K562 (cell line): ENCODE results near the gene CLASP1. TPM values are rescaled to one million over a fixed set of nuclear protein-coding genes. Genes with fewer than 3 reads are reported as not detected.
A peak's percentile ranks its signal among the peaks of the same experiment; 100 is the strongest.

ENCODE experiments used
- BRF1 ChIP-seq: IDR thresholded peaks from 3 replicates; pipeline ENCODE4 v1.6.1; 2011; ENCODE audit warnings: borderline replicate concordance, mild to moderate bottlenecking; ENCODE audit not compliant: insufficient read length; ENCODE audit errors: extremely low read depth
- CCNT2 ChIP-seq: IDR thresholded peaks from 2 replicates; pipeline ENCODE4 v1.6.1; 2011; ENCODE audit warnings: borderline replicate concordance, low read depth, mild to moderate bottlenecking, moderate library complexity, mixed read lengths, low read length; ENCODE audit not compliant: insufficient read length; ENCODE audit errors: extremely low read depth
- CHD1 ChIP-seq: fragments of 200-600 bp; sonication (generic); IDR thresholded peaks from one replicate; pipeline ENCODE4 v1.6.1; 2012; ENCODE audit warnings: mild to moderate bottlenecking, moderate library complexity, low read length, inconsistent platforms
- DDX20 ChIP-seq: fragments of 450-650 bp; IDR thresholded peaks from 2 replicates; pipeline ENCODE4 v1.6.1; 2016; ENCODE audit warnings: missing genetic modification characterization, low read depth, mild to moderate bottlenecking, missing compliant biosample characterization, moderate library complexity
- DIDO1 ChIP-seq: fragments of 450-650 bp; IDR thresholded peaks from 2 replicates; pipeline ENCODE4 v1.6.1; 2016; ENCODE audit warnings: low read depth, missing biosample characterization, missing genetic modification characterization
- ETV5 ChIP-seq: sonication (generic); formaldehyde crosslinking; IDR thresholded peaks from 2 replicates; pipeline ENCODE4 v1.4.0; 2020; ENCODE audit warnings: low read depth, mild to moderate bottlenecking, missing genetic modification reagents
- FOS ChIP-seq: IDR thresholded peaks from 3 replicates; pipeline ENCODE4 v1.6.1; 2011; ENCODE audit not compliant: insufficient read length; ENCODE audit errors: extremely low read depth
- FOSL1 ChIP-seq: fragments of 200-800 bp; sonication (Bioruptor generic); conservative IDR thresholded peaks from 2 replicates; pipeline ENCODE4 v1.6.1; 2016; ENCODE audit warnings: missing genetic modification characterization, missing compliant biosample characterization
- HSF4 ChIP-seq: fragments of 250-450 bp; sonication (Bioruptor Pico); IDR thresholded peaks from 2 replicates; pipeline ENCODE4 v2.1.2; 2022; ENCODE audit warnings: mild to moderate bottlenecking, moderate library complexity, borderline replicate concordance
- JUND ChIP-seq, 2 experiments: IDR thresholded peaks; 2 replicates in 1 of 2; 3 replicates in 1 of 2; pipeline ENCODE4 v1.6.1; 2011; ENCODE audit warnings: borderline replicate concordance in 2 of 2, low read depth in 2 of 2, low read length in 2 of 2, improper control_type of control experiment in 1 of 2, missing biosample characterization in 1 of 2, missing genetic modification characterization in 1 of 2, missing genetic modification reagents in 1 of 2
- KAT7 ChIP-seq: sonication (generic); formaldehyde crosslinking; IDR thresholded peaks from 2 replicates; pipeline ENCODE4 v1.8.0; 2022; ENCODE audit warnings: missing genetic modification reagents, mild to moderate bottlenecking, borderline replicate concordance
- KLF1 ChIP-seq: fragments of 450-650 bp; IDR thresholded peaks from 2 replicates; pipeline ENCODE4 v1.6.1; 2016; ENCODE audit warnings: missing genetic modification characterization, missing compliant biosample characterization
- MEF2A ChIP-seq: IDR thresholded peaks from 2 replicates; pipeline ENCODE4 v1.6.1; 2011; ENCODE audit warnings: low read depth, mild to moderate bottlenecking, low read length, moderate library complexity; ENCODE audit not compliant: control insufficient read depth
- NCOA2 ChIP-seq, 2 experiments: fragments of 450-650 bp; IDR thresholded peaks; 2 replicates each; pipeline ENCODE4 v1.6.1; 2018; ENCODE audit warnings: mild to moderate bottlenecking in 2 of 2, moderate library complexity in 1 of 2; ENCODE audit not compliant: partially characterized antibody in 2 of 2
- RCOR1 ChIP-seq, 2 experiments: IDR thresholded peaks; 2 replicates each; pipeline ENCODE4 v1.6.1; 2012; ENCODE audit warnings: low read depth in 2 of 2, low read length in 2 of 2, borderline replicate concordance in 1 of 2, improper control_type of control experiment in 1 of 2
- SMARCC2 ChIP-seq: fragments of 450-650 bp; IDR thresholded peaks from 2 replicates; pipeline ENCODE4 v1.6.1; 2017; ENCODE audit warnings: antibody characterized with exemption, moderate library complexity, mild to moderate bottlenecking, low read depth
- ZBTB8A ChIP-seq: fragments of 450-650 bp; IDR thresholded peaks from 2 replicates; pipeline ENCODE4 v1.6.1; 2018; ENCODE audit warnings: mild to moderate bottlenecking, moderate library complexity; ENCODE audit not compliant: partially characterized antibody
- ZNF436 ChIP-seq: fragments of 250-450, 450-650 bp; sonication (Bioruptor Pico); formaldehyde crosslinking; IDR thresholded peaks from 2 replicates; pipeline ENCODE4 v1.7.0; 2020; ENCODE audit warnings: mild to moderate bottlenecking
- polyA plus RNA-seq, 8 experiments: library from polyadenylated mRNA; depleted of rRNA in 4 of 8; stranded (reverse) in 5 of 8; unstranded in 3 of 8; fragments of >200 nt; fragmentation: Nextera tagmentation in 2 of 8; fragmentation: Illumina TruSeq in 1 of 8; extraction: Ambion mirVana in 2 of 8; extraction: Trizol in 1 of 8; gene quantifications; 2 replicates each; pipeline versions ENCODE4 v1.2.1 to v1.2.3, GENCODE V29; 2011 to 2014; ENCODE audit warnings: inconsistent platforms in 1 of 8, missing spikeins in 1 of 8
- total RNA-seq, 7 experiments: library from RNA; depleted of rRNA in 6 of 7; stranded (reverse); fragments of >200 nt in 6 of 7; fragmentation: Illumina TruSeq in 2 of 7; extraction: Trizol in 2 of 7; gene quantifications; 2 replicates each; pipeline versions ENCODE4 v1.2.1 to v1.2.3, GENCODE V29; 2011 to 2021; ENCODE audit warnings: low replicate concordance in 1 of 7
- TF ChIP-seq, protein P1 (sequence below): sonication (generic); formaldehyde crosslinking; IDR thresholded peaks from 2 replicates; pipeline ENCODE4 v1.8.0; 2022; ENCODE audit warnings: missing genetic modification reagents, mild to moderate bottlenecking, borderline replicate concordance
- TF ChIP-seq, protein P2 (sequence below), 2 experiments: fragments of 450-650 bp in 1 of 2; sonication (generic) in 1 of 2; formaldehyde crosslinking in 1 of 2; IDR thresholded peaks in 1 of 2; conservative IDR thresholded peaks in 1 of 2; 2 replicates each; pipeline versions ENCODE4 v1.6.1 to v1.8.1; 2016 to 2023; ENCODE audit warnings: mild to moderate bottlenecking in 2 of 2, moderate library complexity in 2 of 2, inconsistent platforms in 1 of 2, missing genetic modification reagents in 1 of 2
- TF ChIP-seq, protein P3 (sequence below): fragments of 450-650 bp; conservative IDR thresholded peaks from 2 replicates; pipeline ENCODE4 v1.6.1; 2016; ENCODE audit warnings: missing genetic modification characterization, low read depth, mild to moderate bottlenecking, control low read depth, missing compliant biosample characterization

CLASP1 gene
- total and polyA plus RNA-seq, 9 of the 15 experiments (the other 6 are each of a cell fraction or from before 2014, with no cell fraction given) = 1.7 to 40.3 (median 20.7) TPM

GRCh38 chr2:121429119-121429903, 220.0 kb downstream of the CLASP1 start (continued):
- TF ChIP-seq, protein P1, sequence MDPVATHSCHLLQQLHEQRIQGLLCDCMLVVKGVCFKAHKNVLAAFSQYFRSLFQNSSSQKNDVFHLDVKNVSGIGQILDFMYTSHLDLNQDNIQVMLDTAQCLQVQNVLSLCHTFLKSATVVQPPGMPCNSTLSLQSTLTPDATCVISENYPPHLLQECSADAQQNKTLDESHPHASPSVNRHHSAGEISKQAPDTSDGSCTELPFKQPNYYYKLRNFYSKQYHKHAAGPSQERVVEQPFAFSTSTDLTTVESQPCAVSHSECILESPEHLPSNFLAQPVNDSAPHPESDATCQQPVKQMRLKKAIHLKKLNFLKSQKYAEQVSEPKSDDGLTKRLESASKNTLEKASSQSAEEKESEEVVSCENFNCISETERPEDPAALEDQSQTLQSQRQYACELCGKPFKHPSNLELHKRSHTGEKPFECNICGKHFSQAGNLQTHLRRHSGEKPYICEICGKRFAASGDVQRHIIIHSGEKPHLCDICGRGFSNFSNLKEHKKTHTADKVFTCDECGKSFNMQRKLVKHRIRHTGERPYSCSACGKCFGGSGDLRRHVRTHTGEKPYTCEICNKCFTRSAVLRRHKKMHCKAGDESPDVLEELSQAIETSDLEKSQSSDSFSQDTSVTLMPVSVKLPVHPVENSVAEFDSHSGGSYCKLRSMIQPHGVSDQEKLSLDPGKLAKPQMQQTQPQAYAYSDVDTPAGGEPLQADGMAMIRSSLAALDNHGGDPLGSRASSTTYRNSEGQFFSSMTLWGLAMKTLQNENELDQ (CRISPR knock-in tag) = no peak
- peak; percentile 55; the same call in 1 of the 2 replicates for TF ChIP-seq SMARCC2
- TF ChIP-seq KAT7 = 0 out of 2 replicates have a peak, but pooled peaks have one; percentile 67
- no peak for TF ChIP-seq ETV5 (CRISPR knock-in tag)
- TF ChIP-seq, protein P2, sequence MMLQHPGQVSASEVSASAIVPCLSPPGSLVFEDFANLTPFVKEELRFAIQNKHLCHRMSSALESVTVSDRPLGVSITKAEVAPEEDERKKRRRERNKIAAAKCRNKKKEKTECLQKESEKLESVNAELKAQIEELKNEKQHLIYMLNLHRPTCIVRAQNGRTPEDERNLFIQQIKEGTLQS (IDR thresholded peaks at IDR 0.05) = peak; percentile 76
- TF ChIP-seq, protein P2 (CRISPR knock-in tag; conservative IDR thresholded peaks at IDR 0.05) = no peak
- peak; percentile 48 for TF ChIP-seq CCNT2
- peak; percentile 96 for TF ChIP-seq JUND (IDR thresholded peaks at IDR 0.05; ENCODE audit: borderline replicate concordance, low read depth, low read length)
- TF ChIP-seq JUND (tag; IDR thresholded peaks at IDR 0.05; ENCODE audit: borderline replicate concordance, low read depth, low read length) = peak; percentile 90; the same call in 2 of the 3 replicates
- no peak for TF ChIP-seq NCOA2 (IDR thresholded peaks at IDR 0.05; ENCODE audit: partially characterized antibody in 2 of 2)
- TF ChIP-seq HSF4 (CRISPR knock-in tag) = no peak
- TF ChIP-seq MEF2A = 0 out of 2 replicates have a peak, but pooled peaks have one; percentile 35
- TF ChIP-seq FOS = peak; percentile 21
- TF ChIP-seq KLF1 (tag) = no peak
- no peak for TF ChIP-seq ZNF436 (CRISPR knock-in tag)
- TF ChIP-seq BRF1 = no peak
- TF ChIP-seq DIDO1 = no peak
- TF ChIP-seq, protein P3, sequence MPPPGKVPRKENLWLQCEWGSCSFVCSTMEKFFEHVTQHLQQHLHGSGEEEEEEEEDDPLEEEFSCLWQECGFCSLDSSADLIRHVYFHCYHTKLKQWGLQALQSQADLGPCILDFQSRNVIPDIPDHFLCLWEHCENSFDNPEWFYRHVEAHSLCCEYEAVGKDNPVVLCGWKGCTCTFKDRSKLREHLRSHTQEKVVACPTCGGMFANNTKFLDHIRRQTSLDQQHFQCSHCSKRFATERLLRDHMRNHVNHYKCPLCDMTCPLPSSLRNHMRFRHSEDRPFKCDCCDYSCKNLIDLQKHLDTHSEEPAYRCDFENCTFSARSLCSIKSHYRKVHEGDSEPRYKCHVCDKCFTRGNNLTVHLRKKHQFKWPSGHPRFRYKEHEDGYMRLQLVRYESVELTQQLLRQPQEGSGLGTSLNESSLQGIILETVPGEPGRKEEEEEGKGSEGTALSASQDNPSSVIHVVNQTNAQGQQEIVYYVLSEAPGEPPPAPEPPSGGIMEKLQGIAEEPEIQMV (tag) = no peak
- no peak for TF ChIP-seq ZBTB8A
- no peak for TF ChIP-seq CHD1
- no peak for TF ChIP-seq DDX20 (tag)
- TF ChIP-seq RCOR1 (IDR thresholded peaks at IDR 0.05; ENCODE audit: borderline replicate concordance in 1 of 2, low read depth in 2 of 2, low read length in 2 of 2) = 0 out of 4 replicates have a peak, but pooled peaks of 1 of the 2 experiments have one; percentile 4
- peak; percentile 94 for TF ChIP-seq FOSL1 (tag)
